Panc1 (cell line): ENCODE results near the gene CORO7. TPM values are rescaled to one million over a fixed set of nuclear protein-coding genes. Genes with fewer than 3 reads are reported as not detected.

ENCODE experiments used
- ATAC-seq: fragments of 200-7000 bp; cut with Tn5 transposase; 2 replicates; pipeline ENCODE4 v1.9.1; 2020; ENCODE audit warnings: mild to moderate bottlenecking, moderate library complexity
- BruUV-seq: library from RNA; stranded (reverse); fragments of 400-500 nt; replicated peaks from 2 replicates; lab custom pipeline; 2021; lab: Mats Ljungman, UMichigan
- CTCF ChIA-PET: fragments of 300-600 bp; sonication (Branson Sonifier 250); formaldehyde crosslinking; loops from one replicate; lab custom pipeline; 2022; ENCODE audit warnings: antibody characterized with exemption; lab: Charles Lee
- POLR2A ChIA-PET: fragments of 300-600 bp; sonication (Branson Sonifier 250); formaldehyde crosslinking; loops from one replicate; lab custom pipeline; 2022; ENCODE audit warnings: antibody characterized with exemption; lab: Charles Lee
- DNase-seq: peaks from one replicate; pipeline ENCODE4 v3.0.0-alpha.2; 2010; ENCODE audit warnings: low read depth, low spot score
- H3K27ac ChIP-seq: 2 replicates; pipeline ENCODE4 v1.5.1; 2011; ENCODE audit warnings: mild to moderate bottlenecking, low read length, inconsistent platforms
- H3K27me3 ChIP-seq: fragments of 200-500 bp; sonication (Bioruptor generic); 2 replicates; pipeline ENCODE4 v1.6.0; 2014; ENCODE audit warnings: low read length, inconsistent platforms; ENCODE audit not compliant: control insufficient read depth, insufficient read depth
- H3K36me3 ChIP-seq: fragments of 200-500 bp; sonication (Bioruptor generic); 2 replicates; pipeline ENCODE4 v1.5.1; 2014; ENCODE audit warnings: inconsistent platforms, mild to moderate bottlenecking, low read length, moderate library complexity; ENCODE audit not compliant: control insufficient read depth, insufficient read depth
- H3K4me1 ChIP-seq: 2 replicates; pipeline ENCODE4 v1.5.1; 2011; ENCODE audit warnings: inconsistent platforms, mild to moderate bottlenecking, low read length, moderate library complexity; ENCODE audit not compliant: control insufficient read depth, insufficient read depth
- H3K4me3 ChIP-seq, 2 experiments: 2 replicates each; pipeline ENCODE4 v1.5.1; 2011 to 2012; ENCODE audit warnings: low read depth in 2 of 2, low read length in 2 of 2, mild to moderate bottlenecking in 2 of 2, inconsistent platforms in 1 of 2, moderate library complexity in 1 of 2
- H3K9me3 ChIP-seq: fragments of 200-500 bp; sonication (Bioruptor generic); 2 replicates; pipeline ENCODE4 v1.5.1; 2014; ENCODE audit warnings: low read depth, mild to moderate bottlenecking, inconsistent platforms, low read length, moderate library complexity; ENCODE audit not compliant: control insufficient read depth, insufficient read depth
- CTCF ChIP-seq: fragments of 450-650 bp; IDR thresholded peaks from 2 replicates; pipeline ENCODE4 v1.5.1; 2017; ENCODE audit warnings: mild to moderate bottlenecking
- POLR2AphosphoS5 ChIP-seq: IDR thresholded peaks from 2 replicates; pipeline ENCODE4 v1.6.1; 2012; ENCODE audit warnings: mild to moderate bottlenecking, low read depth, low read length, moderate library complexity
- REST ChIP-seq, 2 experiments: IDR thresholded peaks; 2 replicates each; pipeline ENCODE4 v1.6.1; 2011 to 2012; ENCODE audit warnings: low read depth in 2 of 2, control low read depth in 1 of 2, low read length in 1 of 2, mild to moderate bottlenecking in 1 of 2, moderate library complexity in 1 of 2; ENCODE audit not compliant: insufficient read depth in 1 of 2
- SIN3A ChIP-seq: IDR thresholded peaks from 2 replicates; pipeline ENCODE4 v1.6.1; 2012; ENCODE audit warnings: low read depth, mild to moderate bottlenecking, low read length, moderate library complexity, borderline replicate concordance; ENCODE audit not compliant: insufficient read depth
- TCF7L2 ChIP-seq: IDR thresholded peaks from 2 replicates; pipeline ENCODE4 v1.6.1; 2011; ENCODE audit warnings: mild to moderate bottlenecking, low read depth, low read length, inconsistent platforms
- in situ Hi-C: cut with HindIII; loops from 2 replicates; pipeline ENCODE4 v1.10.0; 2016; ENCODE audit warnings: low sequenced_read_pairs, low pct_unique_long_range_greater_than_20kb
- intact Hi-C: fragments of 100-400 bp; cut with micrococcal nuclease; formaldehyde crosslinking; loops from one replicate; pipeline ENCODE4 v1.10.0; 2022; ENCODE audit not compliant: unreplicated experiment
- total RNA-seq: library from RNA; stranded (reverse); gene quantifications from one replicate; pipeline ENCODE4 v1.2.1, GENCODE V29; 2021; ENCODE audit not compliant: unreplicated experiment

CORO7 gene
- total RNA-seq, 1 experiment from 2014 or later, result 37.5 TPM

- ChIA-PET CTCF (no interaction called here), POLR2A (no interaction called here)
- in situ Hi-C loops (no loop called here), intact Hi-C loops (no loop called here)
- Histone ChIP-seq H3K36me3 (no peaks in the 10 kb centered on the region), H3K27me3 (no peaks in the 10 kb centered on the region), H3K4me3 (no peak overlapping the region), H3K9me3 (no peaks in the 10 kb centered on the region), H3K4me1 (no peaks in the 10 kb centered on the region), H3K27ac (no peak overlapping the region)
- DNase-seq, result no peak
- no TSS peak for BruUV-seq
- ATAC-seq, result no peak
- TF ChIP-seq TCF7L2, result no peak
- TF ChIP-seq REST (IDR thresholded peaks at IDR 0.05; ENCODE audit: insufficient read depth in 1 of 2, low read depth in 2 of 2, low read length in 1 of 2), result no peak
- TF ChIP-seq SIN3A, result no peak
- TF ChIP-seq POLR2AphosphoS5, result no peak
- no peak for TF ChIP-seq CTCF
Measured at GRCh38 chr16:4401094-4401501, 15.3 kb downstream of the CORO7 start.

GRCh38 chr16:4399001-4399730 lies 17.2 kb downstream of the CORO7 start:
- intact Hi-C loops, result no loop called here
- in situ Hi-C loops, result no loop called here
- CTCF ChIA-PET, result interaction anchor here (0.6 kb wide), 1 partner anchor 39 kb away, joined by 9 read pairs; no protein-coding TSS in a partner anchor

GRCh38 chr16:4395055-4395726 lies 21.2 kb downstream of the CORO7 start:
- H3K27me3 ChIP-seq, result no peaks in the 10 kb centered on the region
- TF ChIP-seq REST (IDR thresholded peaks at IDR 0.05; ENCODE audit: insufficient read depth in 1 of 2, low read depth in 2 of 2, low read length in 1 of 2) (no peak), CTCF (no peak), TCF7L2 (no peak), POLR2AphosphoS5 (no peak), SIN3A (no peak)
- H3K36me3 ChIP-seq, result no peaks in the 10 kb centered on the region
- H3K4me1 ChIP-seq, result peaks cover 11% of the 10 kb centered on the region
- ATAC-seq (no peak), DNase-seq (no peak)
- BruUV-seq, result no TSS peak
- no peaks in the 10 kb centered on the region for H3K9me3 ChIP-seq
- intact Hi-C loops, result no loop called here
- CTCF ChIA-PET, result no interaction called here
- in situ Hi-C loops, result no loop called here
- POLR2A ChIA-PET, result no interaction called here
- no peak overlapping the region for H3K27ac ChIP-seq
- H3K4me3 ChIP-seq, result no peak overlapping the region

More at GRCh38 chr16:4399001-4399730, 17.2 kb downstream of the CORO7 start:
- Histone ChIP-seq H3K36me3 (no peaks in the 10 kb centered on the region), H3K4me3 (no peak overlapping the region), H3K27ac (no peak overlapping the region), H3K9me3 (no peaks in the 10 kb centered on the region), H3K27me3 (no peaks in the 10 kb centered on the region), H3K4me1 (no peaks in the 10 kb centered on the region)
- no peak for DNase-seq
- BruUV-seq, result no TSS peak
- POLR2A ChIA-PET, result no interaction called here
- TF ChIP-seq TCF7L2, result no peak
- ATAC-seq, result no peak
